HG03175 (cell line): ENCODE measurements around the gene ARMC10.
"Not testable (repeated sequence)": the region's sequence is repeated elsewhere in the genome, so short reads cannot be mapped to it uniquely, and the experiment has no call there.

Experiments
- ATAC-seq: cut with Tn5 transposase; IDR thresholded peaks from one replicate; pipeline ENCODE4 v1.9.1; 2021; ENCODE audit warnings: mild to moderate bottlenecking, moderate library complexity; ENCODE audit not compliant: unreplicated experiment

ARMC10 gene

GRCh38 chr7:103121641-103122040 is 46.7 kb downstream of the ARMC10 start:
- no peak for ATAC-seq

- no peak for ATAC-seq
Observed at GRCh38 chr7:103123529-103123928, 48.6 kb downstream of the ARMC10 start.

GRCh38 chr7:103124429-103124979 is 49.6 kb downstream of the ARMC10 start:
- ATAC-seq: no peak

GRCh38 chr7:103127006-103127405 is 52.1 kb downstream of the ARMC10 start:
- ATAC-seq: no peak

- no peak for ATAC-seq
Observed at GRCh38 chr7:103129702-103130549, 55.0 kb downstream of the ARMC10 start.

- ATAC-seq: no peak
Observed at GRCh38 chr7:103130901-103131624, 56.1 kb downstream of the ARMC10 start.

- no peak for ATAC-seq
Observed at GRCh38 chr7:103132995-103133688, 58.2 kb downstream of the ARMC10 start.

- ATAC-seq: no peak
Observed at GRCh38 chr7:103134836-103135554, 60.1 kb downstream of the ARMC10 start.

- no peak for ATAC-seq
Observed at GRCh38 chr7:103140061-103140460, 65.1 kb downstream of the ARMC10 start.

GRCh38 chr7:103140685-103141084 is 65.7 kb downstream of the ARMC10 start:
- ATAC-seq: no peak

- ATAC-seq: no peak
Observed at GRCh38 chr7:103141753-103142404, 66.9 kb downstream of the ARMC10 start.

GRCh38 chr7:103142494-103142893 is 67.6 kb downstream of the ARMC10 start:
- ATAC-seq: no peak

- no peak for ATAC-seq
Observed at GRCh38 chr7:103143868-103144267, 68.9 kb downstream of the ARMC10 start.

- ATAC-seq: not testable (repeated sequence)
Observed at GRCh38 chr7:103144754-103145153, 69.8 kb downstream of the ARMC10 start.

GRCh38 chr7:103148131-103148993 is 73.4 kb downstream of the ARMC10 start:
- ATAC-seq: no peak
